Gastroesophageal sphincter (tissue), 3 donors: Measurements from ENCODE around the gene FAM111A.

Experiments used
- POLR2A ChIP-seq, 2 donors: fragments of 450-650 bp; IDR thresholded peaks; one replicate each; pipeline ENCODE4 v1.6.1; 2017; ENCODE audit warnings: antibody characterized with exemption in 2 of 2, mild to moderate bottlenecking in 2 of 2, moderate library complexity in 1 of 2
- POLR2AphosphoS5 ChIP-seq: sonication (generic); formaldehyde crosslinking; IDR thresholded peaks from one replicate; pipeline ENCODE4 v1.6.1; 2017; ENCODE audit warnings: antibody characterized with exemption
- TF ChIP-seq, protein P1 (sequence below), 4 experiments: fragments of 200-600 bp in 2 of 4; fragments of 450-650 bp in 2 of 4; sonication (generic) in 1 of 4; IDR thresholded peaks; one replicate each; pipeline ENCODE4 v1.5.1; 2017 to 2019; ENCODE audit warnings: antibody characterized with exemption in 4 of 4, mild to moderate bottlenecking in 2 of 4, moderate library complexity in 2 of 4

DNA sequence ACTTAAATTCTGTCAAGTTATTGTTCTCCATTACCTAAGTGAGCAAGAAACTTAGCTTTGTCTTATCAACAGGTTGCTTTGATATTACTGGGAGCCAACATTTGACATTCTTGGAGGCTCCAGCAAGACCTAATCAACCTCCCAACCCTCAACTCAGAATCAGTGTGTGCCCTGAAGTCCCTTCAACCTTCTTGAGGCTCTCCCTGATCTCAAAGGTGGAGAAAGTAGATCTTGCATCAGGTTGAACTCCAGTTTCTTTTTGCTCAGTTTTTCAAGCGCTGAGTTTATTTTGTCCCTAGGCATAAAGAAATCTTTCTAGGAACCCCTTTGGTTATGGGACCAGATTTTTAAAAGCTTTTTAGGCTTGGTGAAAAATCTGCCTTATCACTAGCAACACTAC is 1.4 kb downstream of the FAM111A start:
- TF ChIP-seq, protein P1, sequence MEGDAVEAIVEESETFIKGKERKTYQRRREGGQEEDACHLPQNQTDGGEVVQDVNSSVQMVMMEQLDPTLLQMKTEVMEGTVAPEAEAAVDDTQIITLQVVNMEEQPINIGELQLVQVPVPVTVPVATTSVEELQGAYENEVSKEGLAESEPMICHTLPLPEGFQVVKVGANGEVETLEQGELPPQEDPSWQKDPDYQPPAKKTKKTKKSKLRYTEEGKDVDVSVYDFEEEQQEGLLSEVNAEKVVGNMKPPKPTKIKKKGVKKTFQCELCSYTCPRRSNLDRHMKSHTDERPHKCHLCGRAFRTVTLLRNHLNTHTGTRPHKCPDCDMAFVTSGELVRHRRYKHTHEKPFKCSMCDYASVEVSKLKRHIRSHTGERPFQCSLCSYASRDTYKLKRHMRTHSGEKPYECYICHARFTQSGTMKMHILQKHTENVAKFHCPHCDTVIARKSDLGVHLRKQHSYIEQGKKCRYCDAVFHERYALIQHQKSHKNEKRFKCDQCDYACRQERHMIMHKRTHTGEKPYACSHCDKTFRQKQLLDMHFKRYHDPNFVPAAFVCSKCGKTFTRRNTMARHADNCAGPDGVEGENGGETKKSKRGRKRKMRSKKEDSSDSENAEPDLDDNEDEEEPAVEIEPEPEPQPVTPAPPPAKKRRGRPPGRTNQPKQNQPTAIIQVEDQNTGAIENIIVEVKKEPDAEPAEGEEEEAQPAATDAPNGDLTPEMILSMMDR (IDR thresholded peaks at IDR 0.05): no peak
- TF ChIP-seq POLR2A (IDR thresholded peaks at IDR 0.05) (no peak), POLR2AphosphoS5 (no peak)
